VCaP (cell line): Measurements from ENCODE around the gene TTC1.

ENCODE experiments used
- H3K27ac ChIP-seq: fragments of 450-650 bp; 2 replicates; pipeline ENCODE4 v1.5.1; 2017
- CTCF ChIP-seq: fragments of 450-650 bp; conservative IDR thresholded peaks from 2 replicates; pipeline ENCODE4 v1.5.1; 2017; ENCODE audit warnings: mild to moderate bottlenecking, moderate library complexity

The TTC1 gene

GRCh38 chr5:160079753-160080152 lies 70.8 kb downstream of the TTC1 start:
- no peak for TF ChIP-seq CTCF

GRCh38 chr5:160081495-160081894 lies 72.6 kb downstream of the TTC1 start:
- TF ChIP-seq CTCF: no peak
- H3K27ac ChIP-seq: no peak overlapping the region

More at GRCh38 chr5:160079753-160080152, 70.8 kb downstream of the TTC1 start:
- peak overlapping the region; percentile 63 for H3K27ac ChIP-seq

GRCh38 chr5:160082614-160083500 lies 73.9 kb downstream of the TTC1 start:
- H3K27ac ChIP-seq: no peak overlapping the region
- no peak for TF ChIP-seq CTCF

- no peak for TF ChIP-seq CTCF
- H3K27ac ChIP-seq: no peak overlapping the region
Observed at GRCh38 chr5:160083501-160083900, 74.6 kb downstream of the TTC1 start.

DNA sequence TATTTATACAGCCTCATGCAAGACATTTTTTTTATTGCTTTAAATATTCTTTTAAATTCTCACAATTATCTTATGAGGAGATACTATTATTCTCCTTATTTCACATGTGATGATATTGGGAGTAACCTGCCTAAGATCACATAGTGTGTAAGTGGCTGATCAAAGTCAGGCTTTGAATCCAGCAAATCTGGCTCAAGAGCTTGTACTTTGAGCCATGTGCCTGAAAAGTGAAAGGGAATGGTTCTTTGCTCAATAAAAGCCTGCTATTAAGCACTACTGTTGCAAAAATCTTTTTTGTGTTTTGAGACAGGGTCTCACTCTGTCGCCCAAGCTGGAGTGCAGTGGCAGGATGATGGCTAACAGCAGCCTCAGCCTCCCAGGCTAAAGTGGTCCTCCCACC lies 75.2 kb downstream of the TTC1 start:
- no peak overlapping the region for H3K27ac ChIP-seq
- no peak for TF ChIP-seq CTCF

GRCh38 chr5:160087199-160087598 lies 78.3 kb downstream of the TTC1 start:
- no peak overlapping the region for H3K27ac ChIP-seq
- TF ChIP-seq CTCF: no peak

DNA sequence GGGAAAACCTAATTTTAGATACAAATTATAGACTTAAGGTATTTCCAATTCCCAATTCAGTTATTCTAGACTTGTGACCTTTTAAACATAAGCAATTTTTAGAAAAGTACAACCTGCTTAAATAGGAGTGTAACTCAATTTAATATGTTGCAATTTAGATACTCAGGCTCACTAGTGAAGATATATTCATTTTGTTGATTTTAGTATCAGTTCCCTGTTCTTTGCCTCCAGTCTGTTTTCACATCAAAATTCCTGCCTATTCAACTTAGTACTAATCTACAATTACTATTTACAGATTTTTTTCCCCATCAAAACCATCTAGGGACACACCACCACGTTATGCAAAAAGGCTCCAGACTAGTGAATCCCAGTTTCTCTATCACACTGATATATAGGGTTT lies 79.9 kb downstream of the TTC1 start:
- no peak overlapping the region for H3K27ac ChIP-seq
- no peak for TF ChIP-seq CTCF
